Measurements from ENCODE around the gene LITAFD. TPM values are rescaled to one million over a fixed set of nuclear protein-coding genes. Genes with fewer than 3 reads are reported as not detected.
A peak's percentile ranks its signal among the peaks of the same experiment; 100 is the strongest.

The LITAFD gene
- total RNA-seq, 4 donors from 2014 or later: not detected

GRCh38 chr16:8863594-8864424 is 18.3 kb upstream of the LITAFD start:
- WGBS, 2 donors: 53 to 57% methylated on average over 11 to 12 of the region's 17 CpGs
- H3K4me3 ChIP-seq: no peak overlapping the region

GRCh38 chr16:8864480-8865110 is 17.6 kb upstream of the LITAFD start:
- intact Hi-C loops (cut with DNase I): no loop called here
- H3K4me3 ChIP-seq: peak overlapping the region in 1 of 4 donors; percentile 20

More at GRCh38 chr16:8863594-8864424, 18.3 kb upstream of the LITAFD start:
- Histone ChIP-seq H3K27ac (peak overlapping the region; percentile 24 to 61 (median 54)), H3K9me3 (no peaks in the 10 kb centered on the region), H3K4me1 (peaks cover 46 to 96% (median 75%) of the 10 kb centered on the region in 3 donors), H3K27me3 (no peaks in the 10 kb centered on the region), H3K36me3 (peaks cover 0 to 16% (median 5%) of the 10 kb centered on the region in 3 donors)
- intact Hi-C loops (cut with DNase I): no loop called here
- TF ChIP-seq CTCF (IDR thresholded peaks at IDR 0.05) (no peak), POLR2A (IDR thresholded peaks at IDR 0.05) (no peak)
- DNase-seq: no peak

GRCh38 chr16:8865145-8865882 is 16.8 kb upstream of the LITAFD start:
- WGBS, 2 donors: 90 to 95% methylated on average over 6 to 13 of the region's 14 CpGs
- TF ChIP-seq CTCF (IDR thresholded peaks at IDR 0.05) (no peak), POLR2A (IDR thresholded peaks at IDR 0.05) (no peak)
- Histone ChIP-seq H3K36me3 (peaks cover 0 to 6% (median 0%) of the 10 kb centered on the region in 3 donors), H3K9me3 (no peaks in the 10 kb centered on the region), H3K27ac (peak overlapping the region in 3 of 4 donors; percentile 36 to 95 (median 57)), H3K4me3 (peak overlapping the region in 1 of 4 donors; percentile 20), H3K4me1 (peaks cover 46 to 94% (median 68%) of the 10 kb centered on the region in 3 donors), H3K27me3 (no peaks in the 10 kb centered on the region)
- no peak for DNase-seq
- intact Hi-C loops (cut with DNase I): no loop called here

More at GRCh38 chr16:8864480-8865110, 17.6 kb upstream of the LITAFD start:
- H3K27ac ChIP-seq: peak overlapping the region in 3 of 4 donors; percentile 36 to 57 (median 52)
- no peaks in the 10 kb centered on the region for H3K9me3 ChIP-seq
- H3K36me3 ChIP-seq: peaks cover 0 to 8% (median 0%) of the 10 kb centered on the region in 3 donors
- WGBS, 2 donors: 51 to 59% methylated on average over 5 to 9 of the region's 13 CpGs
- TF ChIP-seq POLR2A (IDR thresholded peaks at IDR 0.05) (no peak), CTCF (IDR thresholded peaks at IDR 0.05) (no peak)
- peaks cover 46 to 94% (median 70%) of the 10 kb centered on the region in 3 donors for H3K4me1 ChIP-seq
- DNase-seq: no peak
- H3K27me3 ChIP-seq: no peaks in the 10 kb centered on the region

- WGBS, 2 donors: 46 to 56% methylated on average over 5 to 16 of the region's 30 CpGs
- Histone ChIP-seq H3K36me3 (peaks cover 0 to 6% (median 0%) of the 10 kb centered on the region in 3 donors), H3K27me3 (no peaks in the 10 kb centered on the region), H3K4me3 (peak overlapping the region; percentile 65 to 90 (median 80)), H3K9me3 (no peaks in the 10 kb centered on the region), H3K4me1 (peaks cover 46 to 94% (median 67%) of the 10 kb centered on the region in 3 donors), H3K27ac (peak overlapping the region; percentile 94 to 96 (median 94))
- intact Hi-C loops (cut with DNase I): no loop called here
- no peak for DNase-seq
- no peak for TF ChIP-seq CTCF (IDR thresholded peaks at IDR 0.05)
- no peak for TF ChIP-seq POLR2A (IDR thresholded peaks at IDR 0.05)
Observed at GRCh38 chr16:8866118-8866883, 15.8 kb upstream of the LITAFD start.
